Activated gamma-delta T cell (primary cell): Measurements from ENCODE around the gene MC3R.

ENCODE experiments used
- DNase-seq: peaks from one replicate; lab custom pipeline; 2025; lab: John Stamatoyannopoulos, UW

MC3R gene

GRCh38 chr20:56249956-56250355 lies 1.4 kb downstream of the MC3R start:
- DNase-seq, result no peak

GRCh38 chr20:56257604-56258003 lies 9.1 kb downstream of the MC3R start:
- no peak for DNase-seq

GRCh38 chr20:56259948-56260347 lies 11.4 kb downstream of the MC3R start:
- no peak for DNase-seq

GRCh38 chr20:56268536-56268935 lies 20.0 kb downstream of the MC3R start:
- DNase-seq, result no peak

GRCh38 chr20:56271974-56272373 lies 23.4 kb downstream of the MC3R start:
- DNase-seq, result no peak

- DNase-seq, result no peak
These were observed 25.0 kb downstream of the MC3R start for GRCh38 chr20:56273491-56273890.

GRCh38 chr20:56274156-56274555 lies 25.6 kb downstream of the MC3R start:
- no peak for DNase-seq

- DNase-seq, result no peak
These were observed 29.7 kb downstream of the MC3R start for GRCh38 chr20:56278196-56278595.

GRCh38 chr20:56285496-56285895 lies 37.0 kb downstream of the MC3R start:
- no peak for DNase-seq

GRCh38 chr20:56289652-56290051 lies 41.1 kb downstream of the MC3R start:
- no peak for DNase-seq

GRCh38 chr20:56299362-56299761 lies 50.8 kb downstream of the MC3R start:
- no peak for DNase-seq
